GM21390 (cell line): ENCODE data around the gene RAB35.

Source experiments
- ATAC-seq: cut with Tn5 transposase; IDR thresholded peaks from one replicate; pipeline ENCODE4 v1.9.1; 2021; ENCODE audit not compliant: unreplicated experiment

RAB35 gene

DNA sequence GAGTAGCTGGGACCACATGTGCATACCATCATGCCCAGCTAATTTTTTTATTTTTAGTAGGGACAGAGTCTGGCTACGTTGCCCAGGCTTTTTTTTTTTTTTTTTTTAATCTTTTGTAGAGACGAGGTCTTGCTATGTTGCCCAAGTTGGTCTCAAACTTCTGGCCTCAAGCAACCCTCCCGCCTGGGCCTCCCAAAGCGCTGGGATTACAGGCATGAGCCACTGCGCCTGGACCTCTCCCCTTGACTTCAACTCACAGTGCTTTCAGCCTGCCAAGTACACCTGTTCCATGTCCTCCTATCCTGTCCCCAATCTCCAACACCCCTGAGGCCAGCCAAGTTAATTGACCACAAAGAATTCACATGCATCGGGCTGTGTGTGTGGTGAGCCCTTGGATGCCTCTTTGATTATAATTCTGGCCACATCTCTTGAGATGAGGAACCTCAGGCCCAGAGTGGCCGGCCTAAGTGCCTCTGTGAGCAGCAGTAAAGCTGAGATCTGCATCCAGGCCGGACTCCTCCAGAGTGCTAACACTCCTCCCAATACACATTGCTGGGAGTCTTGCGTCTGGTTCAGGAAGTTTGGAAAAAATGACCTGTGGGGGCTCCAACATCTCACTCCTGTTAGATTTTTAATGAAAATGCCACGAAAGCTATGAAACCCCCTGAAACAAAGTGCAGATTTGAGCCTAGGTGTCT, 6.8 kb downstream of the RAB35 start:
- ATAC-seq = no peak

DNA sequence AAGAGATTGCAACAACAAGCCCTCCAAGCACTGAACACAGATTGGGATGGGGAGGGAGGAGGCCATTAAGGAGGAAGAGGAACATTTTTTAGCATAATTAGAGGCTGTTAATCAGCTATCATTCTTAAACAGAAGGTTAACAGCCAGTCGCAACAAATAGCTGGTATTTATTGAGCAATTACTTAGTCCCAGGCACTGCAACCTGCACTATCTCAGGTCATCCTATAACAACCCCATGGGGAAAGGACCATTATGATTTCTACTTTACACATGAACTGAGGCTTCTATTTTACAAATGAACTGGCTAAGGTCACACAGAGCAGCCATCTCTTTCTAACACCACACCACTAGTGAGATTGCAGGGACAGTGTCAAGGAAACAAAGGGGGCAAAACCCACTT, 10.4 kb downstream of the RAB35 start:
- no peak for ATAC-seq

DNA sequence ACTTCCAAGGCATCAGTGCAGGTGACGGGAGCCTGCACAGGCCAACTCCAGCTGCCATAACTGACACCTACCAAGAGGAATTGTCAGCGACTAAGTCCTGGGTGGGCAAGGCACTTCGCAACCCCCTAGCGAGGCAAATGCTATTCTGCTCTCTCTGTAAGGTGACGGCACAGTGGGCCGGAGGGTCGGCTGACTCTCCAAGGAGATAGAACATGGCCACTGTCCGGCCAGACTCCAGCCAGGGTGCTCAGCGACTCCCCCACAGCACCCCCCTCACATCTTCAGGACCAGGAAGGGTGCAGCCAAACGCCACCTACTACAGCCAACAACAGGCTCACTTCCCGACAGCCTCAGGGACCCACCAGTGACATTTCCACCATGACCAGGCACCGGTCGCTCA, 13.2 kb downstream of the RAB35 start:
- ATAC-seq = no peak

GRCh38 chr12:120103044-120103338, 13.6 kb downstream of the RAB35 start:
- ATAC-seq = no peak

DNA sequence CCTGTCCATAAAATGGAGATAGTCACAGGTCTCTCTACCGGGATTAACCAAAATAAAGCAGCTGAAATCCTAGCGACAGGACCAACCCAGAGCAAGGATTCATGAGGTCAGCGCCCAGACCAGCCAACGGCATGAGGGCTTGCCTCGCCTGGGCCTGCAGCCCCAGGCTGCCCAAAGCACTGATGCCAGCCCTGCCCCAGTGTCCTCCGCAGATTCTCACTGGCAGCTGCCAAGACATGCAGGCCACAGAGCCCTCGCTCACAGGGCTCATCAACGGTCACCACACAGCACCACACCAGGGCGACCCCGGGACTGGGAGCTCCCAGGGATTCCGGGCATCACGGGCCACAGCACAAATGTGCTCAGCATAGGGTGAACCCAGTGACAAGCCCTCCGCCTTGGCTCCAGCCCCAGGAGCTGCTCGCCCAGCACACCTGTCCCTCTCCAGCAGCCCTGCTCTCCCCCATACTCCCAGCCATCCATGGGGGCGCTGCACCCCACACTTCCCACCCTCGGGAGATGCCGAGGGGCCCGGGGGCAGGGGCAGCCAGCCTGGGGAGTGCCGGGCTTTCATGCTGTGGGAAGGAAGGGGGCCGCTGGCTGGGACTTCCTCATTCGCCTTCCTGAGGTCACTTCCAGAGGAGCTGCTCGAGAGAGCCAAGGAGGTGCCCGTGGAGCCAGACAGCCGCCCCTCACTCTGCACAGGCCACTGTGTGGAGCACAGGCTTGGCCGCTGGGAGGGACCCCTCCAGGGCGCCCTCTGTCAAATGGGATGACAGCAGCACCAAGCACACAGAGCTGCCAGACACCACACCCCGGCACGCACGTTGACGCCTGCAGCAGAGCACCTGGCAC, 14.1 kb downstream of the RAB35 start:
- no peak for ATAC-seq

DNA sequence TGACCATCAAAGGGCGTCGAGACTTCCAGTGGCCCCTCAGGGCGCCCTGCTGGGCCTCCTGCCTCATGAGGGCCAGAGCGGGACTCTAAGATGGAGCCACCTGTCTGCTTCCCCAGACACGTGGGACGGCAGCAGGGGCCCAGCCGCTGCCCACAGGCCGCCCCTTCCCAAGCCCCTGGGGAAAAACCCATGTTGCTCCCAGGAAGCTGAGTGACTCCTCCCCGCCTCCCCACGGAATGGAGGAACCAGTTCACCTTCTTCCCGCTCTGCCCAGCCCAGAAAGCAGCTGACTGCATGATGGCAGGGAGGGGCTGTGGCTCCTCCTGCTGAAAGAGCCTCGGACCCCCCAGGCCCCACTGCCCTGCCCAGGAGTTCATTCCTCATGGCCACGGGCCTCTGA, 14.9 kb downstream of the RAB35 start:
- no peak for ATAC-seq

GRCh38 chr12:120101182-120101581, 15.4 kb downstream of the RAB35 start:
- no peak for ATAC-seq

GRCh38 chr12:120100630-120101029, 15.9 kb downstream of the RAB35 start:
- ATAC-seq = no peak

DNA sequence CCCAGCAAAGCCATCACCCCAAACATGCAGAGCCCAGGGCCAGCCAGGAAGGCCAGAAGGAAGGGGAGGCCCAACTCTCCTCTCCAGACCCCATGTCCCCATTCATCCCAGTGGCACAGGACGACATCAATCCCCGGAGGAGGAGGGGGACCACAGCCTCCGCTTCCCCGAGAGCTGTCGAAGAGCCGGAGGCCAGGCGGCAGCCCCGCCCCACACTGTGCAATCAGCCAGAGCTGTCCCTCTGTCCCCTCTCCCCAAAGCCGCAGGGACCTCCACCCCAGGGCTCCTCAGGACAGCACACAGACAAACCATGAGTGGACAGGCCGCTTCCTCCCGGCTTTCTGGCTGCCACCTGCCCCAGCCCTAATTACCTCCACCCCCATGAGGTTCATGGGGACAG, 16.8 kb downstream of the RAB35 start:
- no peak for ATAC-seq

- no peak for ATAC-seq
These were observed 17.6 kb downstream of the RAB35 start for GRCh38 chr12:120098756-120099470.

GRCh38 chr12:120096671-120097202, 19.8 kb downstream of the RAB35 start:
- ATAC-seq = no peak

GRCh38 chr12:120095736-120096135, 20.8 kb downstream of the RAB35 start:
- ATAC-seq = no peak

- ATAC-seq = no peak
These were observed 21.2 kb downstream of the RAB35 start for GRCh38 chr12:120095331-120095730.

DNA sequence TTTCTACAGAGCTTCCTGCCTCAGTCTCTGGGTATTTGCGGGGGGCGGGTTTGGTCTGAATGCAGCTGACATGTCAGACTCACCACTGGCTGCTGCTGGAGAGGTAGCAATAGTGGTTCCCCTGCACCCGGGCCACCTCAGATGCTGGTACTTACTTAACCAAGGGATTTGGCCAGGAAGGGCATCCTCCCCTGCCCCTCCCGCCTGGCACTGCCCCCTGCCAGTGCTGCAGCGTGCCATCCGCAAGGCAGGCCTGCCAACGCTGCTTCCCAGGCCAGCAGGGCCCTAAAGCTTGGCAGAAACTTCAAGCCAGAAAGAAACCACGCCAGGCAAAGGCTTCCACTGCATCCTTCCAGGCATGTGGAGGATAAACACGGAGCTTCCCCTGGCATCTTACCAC, 22.1 kb downstream of the RAB35 start:
- ATAC-seq = no peak

DNA sequence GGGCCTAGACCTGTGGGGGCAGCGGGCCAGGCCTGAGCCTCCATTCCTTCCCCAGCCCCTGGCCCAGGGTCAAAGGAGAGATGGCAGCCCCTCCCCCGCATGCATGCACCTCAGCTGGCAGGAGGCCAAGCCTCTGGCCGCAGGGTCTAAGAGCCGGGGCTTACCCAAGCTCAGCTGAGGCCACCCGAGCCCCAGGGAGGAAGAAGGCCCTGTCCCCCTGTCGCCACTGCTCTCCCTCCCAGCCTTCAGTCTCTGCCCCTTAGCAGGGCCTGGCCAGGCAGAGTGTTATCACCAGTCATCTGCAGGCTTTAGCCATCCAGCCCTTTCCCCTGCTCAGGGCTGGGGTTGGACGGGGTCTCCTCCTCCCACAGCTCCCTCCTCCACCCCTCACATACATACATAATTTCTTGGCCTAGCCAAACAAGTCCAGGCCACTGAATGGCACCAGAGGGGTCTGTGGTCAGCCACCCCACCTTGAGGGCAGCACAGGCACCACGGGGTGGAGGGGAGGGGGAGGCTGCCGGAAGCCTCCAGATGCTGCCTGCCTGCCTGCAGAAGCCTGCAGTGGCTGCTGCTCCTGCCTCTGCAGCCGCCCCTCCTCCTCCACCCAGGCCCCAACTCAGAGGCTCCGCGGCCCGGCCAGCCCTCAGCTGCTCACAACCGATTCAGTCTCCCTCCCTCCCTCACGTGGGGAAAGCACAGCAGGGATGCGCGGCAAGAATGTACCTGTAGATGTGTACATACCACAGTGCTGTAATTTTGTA, 22.8 kb downstream of the RAB35 start:
- ATAC-seq = no peak

DNA sequence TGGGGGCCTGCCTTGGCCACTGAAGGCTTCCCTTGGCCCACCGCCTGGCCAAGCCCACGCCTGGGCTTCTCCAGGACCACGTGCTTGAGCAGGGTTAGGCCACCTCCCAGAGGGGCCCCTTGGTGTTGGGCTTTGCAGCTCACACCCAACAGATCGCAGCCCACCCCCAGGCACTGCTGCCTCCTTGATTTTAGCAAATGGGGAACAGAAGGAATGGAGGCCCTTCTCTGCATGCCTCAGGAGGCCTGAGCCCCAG, 23.3 kb downstream of the RAB35 start:
- ATAC-seq = no peak

DNA sequence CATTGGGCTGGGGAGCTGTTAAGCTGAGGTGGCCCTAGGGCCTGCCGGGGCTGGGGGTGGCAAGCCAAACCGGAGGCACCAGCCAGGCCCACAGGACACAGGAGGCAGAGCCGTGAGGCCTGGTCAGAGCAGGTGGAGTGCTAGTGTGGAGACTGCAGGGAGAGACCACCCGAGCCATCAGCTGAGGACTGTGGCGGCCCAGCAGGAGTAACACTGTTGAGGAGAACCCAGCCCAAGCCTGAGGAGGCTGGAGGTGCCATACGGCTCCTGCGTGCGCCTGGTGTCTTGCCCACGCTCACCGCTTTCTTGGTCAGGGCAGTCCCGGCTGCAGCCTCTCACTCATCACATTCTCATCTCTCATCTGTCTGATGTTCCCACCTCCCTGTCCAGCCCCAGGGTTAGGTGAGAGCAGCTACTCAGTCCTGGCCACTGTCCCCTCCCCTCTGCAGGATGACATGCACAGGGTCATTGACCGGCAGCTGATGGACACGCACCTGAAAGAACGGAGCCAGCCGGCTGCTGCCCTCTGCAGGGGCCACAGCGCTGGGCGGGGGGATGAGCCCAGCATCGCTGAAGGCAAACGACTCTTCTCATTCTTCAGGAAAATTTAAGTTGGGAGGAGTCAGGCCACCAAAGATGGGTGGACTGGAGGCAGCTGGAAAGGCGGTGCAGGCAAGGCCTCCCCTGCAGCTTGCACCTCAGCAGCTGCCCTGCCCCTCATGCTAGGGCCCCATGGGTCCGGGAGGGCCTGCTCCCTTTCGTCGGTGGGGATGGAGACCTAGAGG, 23.8 kb downstream of the RAB35 start:
- ATAC-seq = no peak

- no peak for ATAC-seq
These were observed 25.0 kb downstream of the RAB35 start for GRCh38 chr12:120091371-120092090.

GRCh38 chr12:120090626-120091295, 25.8 kb downstream of the RAB35 start:
- no peak for ATAC-seq
